HG03457 (cell line): ENCODE measurements around the gene RIMS3.

ENCODE experiments used
- ATAC-seq: cut with Tn5 transposase; IDR thresholded peaks from one replicate; pipeline ENCODE4 v1.9.1; 2021; ENCODE audit warnings: moderate number of reproducible peaks; ENCODE audit not compliant: unreplicated experiment

The RIMS3 gene

GRCh38 chr1:40691538-40692428 lies 26.3 kb upstream of the RIMS3 start, which contains the start of gene NFYC:
TSS of gene NFYC (plus strand) at chr1:40691704. CDS start at chr1:40738844, 47,140 bp downstream.
- peak; percentile 58 for ATAC-seq

- no peak for ATAC-seq
These were observed 25.5 kb upstream of the RIMS3 start for GRCh38 chr1:40690771-40691537.

GRCh38 chr1:40689737-40690136 lies 24.3 kb upstream of the RIMS3 start:
- ATAC-seq: no peak

- no peak for ATAC-seq
These were observed 22.2 kb upstream of the RIMS3 start for GRCh38 chr1:40687661-40688060.

GRCh38 chr1:40687059-40687458 lies 21.6 kb upstream of the RIMS3 start:
- no peak for ATAC-seq

- ATAC-seq: no peak
These were observed 19.2 kb upstream of the RIMS3 start for GRCh38 chr1:40684669-40685068.

GRCh38 chr1:40679165-40679953 lies 13.9 kb upstream of the RIMS3 start:
- no peak for ATAC-seq

GRCh38 chr1:40676501-40676900 lies 11.0 kb upstream of the RIMS3 start:
- no peak for ATAC-seq

- no peak for ATAC-seq
These were observed 8.0 kb upstream of the RIMS3 start for GRCh38 chr1:40673452-40673851.

GRCh38 chr1:40668769-40669525 lies 3.5 kb upstream of the RIMS3 start:
- ATAC-seq: peak; percentile 46

- no peak for ATAC-seq
These were observed 691 bp downstream of the RIMS3 start for GRCh38 chr1:40664791-40665190.

GRCh38 chr1:40664167-40664537 lies 1.3 kb downstream of the RIMS3 start:
- no peak for ATAC-seq

GRCh38 chr1:40663324-40664166 lies 1.9 kb downstream of the RIMS3 start:
- no peak for ATAC-seq

- no peak for ATAC-seq
These were observed 2.6 kb downstream of the RIMS3 start for GRCh38 chr1:40662864-40663263.

- no peak for ATAC-seq
These were observed 3.3 kb downstream of the RIMS3 start for GRCh38 chr1:40662151-40662550.

GRCh38 chr1:40661678-40662077 lies 3.8 kb downstream of the RIMS3 start:
- no peak for ATAC-seq

- no peak for ATAC-seq
These were observed 5.9 kb downstream of the RIMS3 start for GRCh38 chr1:40659649-40659947.

GRCh38 chr1:40658751-40659648 lies 6.5 kb downstream of the RIMS3 start:
- no peak for ATAC-seq

- ATAC-seq: no peak
These were observed 8.4 kb downstream of the RIMS3 start for GRCh38 chr1:40657046-40657445.
